HUES6 (cell line): ENCODE measurements around the gene KLHDC7A.

Experiments used
- H3K27ac ChIP-seq: 2 replicates; pipeline ENCODE4 v1.7.0; 2013; ENCODE audit warnings: low read depth, mild to moderate bottlenecking, low read length, inconsistent platforms
- H3K27me3 ChIP-seq: 2 replicates; pipeline ENCODE4 v1.6.1; 2013; ENCODE audit warnings: low read length; ENCODE audit not compliant: control insufficient read depth, insufficient read depth
- H3K36me3 ChIP-seq: 2 replicates; pipeline ENCODE4 v1.6.1; 2013; ENCODE audit warnings: low read length; ENCODE audit not compliant: control insufficient read depth, insufficient read depth
- H3K4me1 ChIP-seq: 2 replicates; pipeline ENCODE4 v1.6.1; 2013; ENCODE audit warnings: low read length; ENCODE audit not compliant: control insufficient read depth, insufficient read depth
- H3K4me3 ChIP-seq: 2 replicates; pipeline ENCODE4 v1.5.1; 2013; ENCODE audit warnings: low read depth, low read length
- H3K9ac ChIP-seq: one replicate; pipeline ENCODE4 v1.6.1; 2013; ENCODE audit warnings: mild to moderate bottlenecking, low read length
- H3K9me3 ChIP-seq: 2 replicates; pipeline ENCODE4 v1.6.1; 2013; ENCODE audit warnings: low read depth, low read length; ENCODE audit not compliant: control insufficient read depth, insufficient read depth

The KLHDC7A gene

DNA sequence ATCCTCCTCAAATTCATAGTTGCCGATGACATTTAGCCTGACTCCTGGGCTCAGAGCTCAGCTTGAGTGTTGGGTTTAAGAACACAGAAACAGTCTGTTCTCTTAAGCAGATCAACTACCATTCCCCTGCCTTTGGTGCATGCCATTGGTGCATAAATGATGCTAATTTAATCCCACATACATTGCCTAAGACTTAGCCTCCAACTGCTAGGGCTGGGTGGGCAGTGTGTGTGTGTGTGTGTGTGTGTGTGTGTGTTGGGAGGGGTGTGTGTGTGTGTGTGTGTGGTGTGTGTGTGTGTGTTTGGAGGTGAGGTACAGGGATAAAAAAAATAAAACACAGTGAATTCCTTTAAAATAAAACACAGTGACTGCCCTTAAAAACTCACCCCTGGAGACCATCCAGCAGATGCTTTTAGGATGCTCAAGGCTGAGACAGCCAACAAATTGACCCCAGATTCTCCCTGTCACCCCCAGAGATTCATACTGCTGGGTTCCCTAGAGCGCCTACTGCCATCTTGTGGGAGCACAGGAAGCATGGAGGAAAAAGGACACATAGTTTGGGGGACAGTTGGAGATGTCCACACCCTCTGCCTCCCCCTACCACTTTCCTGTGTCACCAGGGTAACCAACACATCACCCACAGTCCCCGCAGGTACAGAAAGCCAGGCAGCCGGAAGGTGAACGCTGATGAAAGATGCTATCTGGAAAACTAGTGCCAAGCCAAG, 30.6 kb downstream of the KLHDC7A start:
- no peak overlapping the region for H3K27ac ChIP-seq
- peaks cover 16% of the 10 kb centered on the region for H3K9me3 ChIP-seq
- H3K36me3 ChIP-seq, result no peaks in the 10 kb centered on the region
- H3K4me3 ChIP-seq, result no peak overlapping the region
- no peak overlapping the region for H3K9ac ChIP-seq
- H3K27me3 ChIP-seq, result no peaks in the 10 kb centered on the region
- no peaks in the 10 kb centered on the region; the same call in 1 of the 2 replicates for H3K4me1 ChIP-seq

DNA sequence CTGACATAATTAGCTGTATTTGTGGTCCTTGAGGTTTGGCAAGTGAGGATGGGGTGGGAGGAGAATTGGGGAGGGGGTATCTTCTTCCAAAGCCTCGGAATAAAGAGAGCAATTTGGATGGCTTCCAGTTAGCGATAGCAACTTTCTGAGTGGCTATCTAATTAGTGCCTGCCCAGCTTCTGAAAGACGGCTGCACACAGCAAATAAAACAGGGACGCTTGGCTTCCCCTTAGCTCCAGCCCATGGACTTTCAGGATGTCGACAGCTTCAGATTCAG, 31.1 kb downstream of the KLHDC7A start:
- Histone ChIP-seq H3K9me3 (peaks cover 20% of the 10 kb centered on the region), H3K4me3 (no peak overlapping the region), H3K4me1 (no peaks in the 10 kb centered on the region; the same call in 1 of the 2 replicates), H3K27me3 (no peaks in the 10 kb centered on the region), H3K9ac (no peak overlapping the region), H3K27ac (no peak overlapping the region), H3K36me3 (no peaks in the 10 kb centered on the region)

GRCh38 chr1:18512883-18513282, 32.2 kb downstream of the KLHDC7A start:
- H3K9me3 ChIP-seq, result peaks cover 22% of the 10 kb centered on the region

GRCh38 chr1:18513995-18514394, 33.3 kb downstream of the KLHDC7A start:
- Histone ChIP-seq H3K27ac (no peak overlapping the region), H3K9ac (no peak overlapping the region)

More at GRCh38 chr1:18512883-18513282, 32.2 kb downstream of the KLHDC7A start:
- Histone ChIP-seq H3K4me1 (no peaks in the 10 kb centered on the region; the same call in 1 of the 2 replicates), H3K9ac (no peak overlapping the region), H3K27ac (no peak overlapping the region), H3K4me3 (no peak overlapping the region), H3K36me3 (no peaks in the 10 kb centered on the region), H3K27me3 (no peaks in the 10 kb centered on the region)

DNA sequence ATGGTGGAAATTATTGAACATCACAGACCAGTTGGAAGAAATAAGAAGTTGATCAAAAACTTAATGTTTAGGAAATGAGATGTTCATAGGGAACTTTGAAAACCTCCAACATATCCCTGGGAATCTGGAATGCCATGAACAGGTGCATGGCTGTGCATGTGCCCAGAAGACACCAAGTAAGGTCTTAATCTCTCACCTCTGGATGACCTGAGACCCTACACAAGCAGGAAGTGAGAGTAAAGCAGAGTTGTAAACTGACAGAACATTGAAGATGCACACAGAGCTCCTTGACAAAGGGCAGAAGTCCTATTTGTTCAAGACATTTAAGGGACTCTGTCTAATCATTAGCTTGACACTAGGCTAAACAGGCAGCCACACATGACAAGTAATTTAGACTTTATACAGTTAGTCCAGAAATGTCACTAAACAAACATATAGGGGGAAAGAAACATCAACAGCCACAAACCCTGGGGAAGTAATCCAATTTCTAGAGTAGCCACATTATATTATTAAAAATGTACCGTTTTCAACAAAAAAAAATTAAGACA, 34.5 kb downstream of the KLHDC7A start:
- no peaks in the 10 kb centered on the region for H3K27me3 ChIP-seq
- no peak overlapping the region for H3K9ac ChIP-seq
- no peaks in the 10 kb centered on the region; the same call in 1 of the 2 replicates for H3K4me1 ChIP-seq
- no peak overlapping the region for H3K4me3 ChIP-seq
- H3K36me3 ChIP-seq, result no peaks in the 10 kb centered on the region
- H3K27ac ChIP-seq, result no peak overlapping the region
- peaks cover 20% of the 10 kb centered on the region for H3K9me3 ChIP-seq

More at GRCh38 chr1:18513995-18514394, 33.3 kb downstream of the KLHDC7A start:
- Histone ChIP-seq H3K9me3 (peaks cover 20% of the 10 kb centered on the region), H3K36me3 (no peaks in the 10 kb centered on the region), H3K4me1 (no peaks in the 10 kb centered on the region; the same call in 1 of the 2 replicates), H3K4me3 (no peak overlapping the region), H3K27me3 (no peaks in the 10 kb centered on the region)

- Histone ChIP-seq H3K9ac (no peak overlapping the region), H3K27me3 (no peaks in the 10 kb centered on the region), H3K4me1 (no peaks in the 10 kb centered on the region), H3K4me3 (no peak overlapping the region), H3K27ac (no peak overlapping the region), H3K36me3 (no peaks in the 10 kb centered on the region), H3K9me3 (peaks cover 20% of the 10 kb centered on the region)
Observed at GRCh38 chr1:18516473-18516872, 35.7 kb downstream of the KLHDC7A start.

DNA sequence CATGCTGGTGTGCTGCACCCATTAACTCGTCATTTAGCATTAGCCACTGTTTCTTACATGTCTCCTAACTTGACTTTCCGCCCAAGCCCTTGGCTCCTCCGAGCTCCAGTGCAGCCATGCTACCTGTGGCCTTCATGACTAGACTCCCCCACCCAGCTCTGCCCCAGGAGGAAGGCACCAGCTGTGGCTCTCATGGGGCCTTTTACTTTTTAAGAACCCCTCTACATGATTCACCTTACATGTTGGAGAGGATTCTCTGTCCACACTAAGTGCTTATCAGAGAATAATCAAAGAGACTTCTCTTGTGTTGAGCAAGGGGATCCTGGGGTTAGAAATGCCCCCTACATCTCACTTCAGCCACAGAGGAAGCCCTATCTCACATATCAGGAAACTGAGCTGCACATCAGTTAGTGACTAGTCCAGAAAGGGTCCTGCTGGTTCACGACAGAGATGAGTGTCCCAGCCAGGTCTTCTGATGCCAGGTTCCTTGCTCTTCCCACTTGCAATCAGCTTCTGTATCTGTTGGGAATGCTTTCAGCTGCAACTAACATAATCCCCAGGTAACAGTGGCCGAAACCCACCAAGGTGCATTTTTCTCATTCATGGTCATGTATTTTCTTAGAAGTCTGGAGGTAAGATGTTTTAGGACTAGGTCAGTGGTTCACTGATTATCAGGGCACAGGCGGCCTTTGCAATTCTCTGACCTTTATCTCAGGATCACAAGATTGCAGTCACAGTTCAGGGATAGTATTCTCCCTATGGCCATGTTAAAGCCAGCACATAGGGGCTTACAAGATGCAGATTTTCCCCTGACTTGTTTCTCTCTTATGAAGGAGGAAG, 45.9 kb downstream of the KLHDC7A start:
- no peaks in the 10 kb centered on the region for H3K36me3 ChIP-seq
- H3K4me1 ChIP-seq, result no peaks in the 10 kb centered on the region
- no peak overlapping the region for H3K27ac ChIP-seq
- H3K9me3 ChIP-seq, result 0 out of 2 replicates have a peak, but pooled peaks cover under 1% of the 10 kb centered on the region
- no peak overlapping the region for H3K4me3 ChIP-seq
- no peak overlapping the region for H3K9ac ChIP-seq
- peaks cover 4% of the 10 kb centered on the region; the same call in 1 of the 2 replicates for H3K27me3 ChIP-seq

GRCh38 chr1:18527514-18527913, 46.8 kb downstream of the KLHDC7A start:
- Histone ChIP-seq H3K27ac (no peak overlapping the region), H3K4me1 (no peaks in the 10 kb centered on the region), H3K36me3 (no peaks in the 10 kb centered on the region), H3K9ac (no peak overlapping the region), H3K27me3 (peaks cover 4% of the 10 kb centered on the region; the same call in 1 of the 2 replicates), H3K4me3 (no peak overlapping the region), H3K9me3 (no peaks in the 10 kb centered on the region)

GRCh38 chr1:18527921-18528320, 47.2 kb downstream of the KLHDC7A start:
- no peak overlapping the region for H3K4me3 ChIP-seq
- no peaks in the 10 kb centered on the region for H3K4me1 ChIP-seq
- H3K9ac ChIP-seq, result no peak overlapping the region
- H3K27ac ChIP-seq, result no peak overlapping the region
- peaks cover 7% of the 10 kb centered on the region for H3K27me3 ChIP-seq
- no peaks in the 10 kb centered on the region for H3K36me3 ChIP-seq
- no peaks in the 10 kb centered on the region for H3K9me3 ChIP-seq

DNA sequence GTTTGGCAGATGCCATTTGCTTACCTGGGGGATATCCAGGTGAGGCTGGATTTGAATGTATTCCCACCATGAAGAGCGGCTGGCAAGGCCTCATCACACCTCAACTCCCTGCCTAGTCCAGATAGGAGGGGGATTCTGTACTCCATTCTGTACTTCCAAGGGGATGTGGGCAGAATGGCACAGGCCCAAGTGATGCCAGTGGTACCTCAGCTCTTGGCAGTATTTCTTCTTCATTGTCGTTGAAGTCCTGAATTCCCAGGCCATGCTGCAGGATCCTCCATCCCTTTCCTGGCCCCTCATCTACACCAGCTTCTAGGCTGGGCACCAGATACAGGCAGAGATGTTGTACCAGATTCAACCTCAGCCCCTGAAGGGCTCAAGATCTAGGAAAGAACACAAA, 47.9 kb downstream of the KLHDC7A start:
- Histone ChIP-seq H3K36me3 (no peaks in the 10 kb centered on the region), H3K4me3 (no peak overlapping the region), H3K4me1 (no peaks in the 10 kb centered on the region), H3K27ac (no peak overlapping the region), H3K9ac (no peak overlapping the region), H3K9me3 (no peaks in the 10 kb centered on the region), H3K27me3 (peaks cover 8% of the 10 kb centered on the region)

DNA sequence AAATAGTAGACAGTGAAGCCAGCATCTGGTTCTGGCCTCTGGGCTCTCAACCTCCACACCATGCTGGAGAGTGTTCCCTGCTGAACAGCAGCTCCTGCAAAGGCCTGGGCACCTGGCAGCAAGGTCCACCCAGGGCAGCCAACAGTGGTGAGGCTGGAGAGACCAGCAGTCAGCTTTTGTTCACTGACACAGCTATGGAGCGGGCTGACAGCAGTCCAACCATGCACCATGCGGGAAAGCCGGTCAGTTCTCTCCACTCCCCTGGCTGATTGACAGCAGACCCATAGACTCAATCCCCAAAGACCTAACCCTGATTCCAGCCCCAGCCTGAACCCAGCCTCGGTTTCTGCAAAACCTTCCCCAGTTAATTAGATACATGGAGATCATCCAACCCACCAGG, 49.0 kb downstream of the KLHDC7A start:
- Histone ChIP-seq H3K9ac (no peak overlapping the region), H3K9me3 (no peaks in the 10 kb centered on the region), H3K4me3 (no peak overlapping the region), H3K27ac (no peak overlapping the region), H3K27me3 (peaks cover 8% of the 10 kb centered on the region), H3K36me3 (no peaks in the 10 kb centered on the region), H3K4me1 (no peaks in the 10 kb centered on the region)
